ENCODE results near the gene CMC2.

CMC2 gene

DNA sequence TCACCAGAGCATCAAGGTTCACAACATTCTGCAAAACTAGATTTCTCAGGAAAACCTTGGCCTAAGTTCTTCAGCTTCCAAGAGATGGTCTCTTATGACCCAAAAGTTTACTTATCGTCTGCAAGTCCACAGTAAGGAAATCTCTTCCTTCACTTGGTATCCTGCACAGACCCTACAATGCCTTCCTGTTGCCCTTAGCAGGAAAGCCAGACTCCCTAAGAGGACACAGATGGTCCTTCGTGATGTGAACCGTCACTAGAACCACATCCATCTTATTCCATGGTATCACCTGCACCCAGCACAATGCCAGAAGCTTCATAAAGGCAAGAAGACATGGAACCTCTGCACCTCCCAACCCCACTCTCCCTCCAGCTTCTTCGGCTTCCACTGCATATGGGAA is 34.1 kb downstream of the CMC2 start:
- Histone ChIP-seq H3K9me3 (ENCODE audit: control insufficient read depth, insufficient read depth, low read length) (no peaks in the 10 kb centered on the region), H3K27me3 (ENCODE audit: control insufficient read depth, low read length) (no peaks in the 10 kb centered on the region), H3K27ac (ENCODE audit: low read depth, low read length) (no peak overlapping the region), H3K36me3 (ENCODE audit: control insufficient read depth, low read length) (peaks cover 21% of the 10 kb centered on the region), H3K79me2 (ENCODE audit: control insufficient read depth, low read length) (no peaks in the 10 kb centered on the region), H3K4me3 (ENCODE audit: low read length) (no peak overlapping the region), H4K20me1 (ENCODE audit: control insufficient read depth, insufficient read depth, low read depth, low read length) (no peaks in the 10 kb centered on the region), H3K9me2 (replicated peaks; ENCODE audit: control insufficient read depth, low read length) (no peaks in the 10 kb centered on the region), H3K4me1 (ENCODE audit: control insufficient read depth, low read length) (no peaks in the 10 kb centered on the region), H3K4me2 (ENCODE audit: low read length) (no peak overlapping the region), H3F3A (ENCODE audit: control insufficient read depth, insufficient read depth) (no peaks in the 10 kb centered on the region; the same call in 1 of the 2 replicates)
- TF ChIP-seq, protein P1, sequence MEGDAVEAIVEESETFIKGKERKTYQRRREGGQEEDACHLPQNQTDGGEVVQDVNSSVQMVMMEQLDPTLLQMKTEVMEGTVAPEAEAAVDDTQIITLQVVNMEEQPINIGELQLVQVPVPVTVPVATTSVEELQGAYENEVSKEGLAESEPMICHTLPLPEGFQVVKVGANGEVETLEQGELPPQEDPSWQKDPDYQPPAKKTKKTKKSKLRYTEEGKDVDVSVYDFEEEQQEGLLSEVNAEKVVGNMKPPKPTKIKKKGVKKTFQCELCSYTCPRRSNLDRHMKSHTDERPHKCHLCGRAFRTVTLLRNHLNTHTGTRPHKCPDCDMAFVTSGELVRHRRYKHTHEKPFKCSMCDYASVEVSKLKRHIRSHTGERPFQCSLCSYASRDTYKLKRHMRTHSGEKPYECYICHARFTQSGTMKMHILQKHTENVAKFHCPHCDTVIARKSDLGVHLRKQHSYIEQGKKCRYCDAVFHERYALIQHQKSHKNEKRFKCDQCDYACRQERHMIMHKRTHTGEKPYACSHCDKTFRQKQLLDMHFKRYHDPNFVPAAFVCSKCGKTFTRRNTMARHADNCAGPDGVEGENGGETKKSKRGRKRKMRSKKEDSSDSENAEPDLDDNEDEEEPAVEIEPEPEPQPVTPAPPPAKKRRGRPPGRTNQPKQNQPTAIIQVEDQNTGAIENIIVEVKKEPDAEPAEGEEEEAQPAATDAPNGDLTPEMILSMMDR (IDR thresholded peaks at IDR 0.05; ENCODE audit: low read depth, low read length, poor library complexity, severe bottlenecking), result no peak
- no peak for TF ChIP-seq EZH2phosphoT487 (IDR thresholded peaks at IDR 0.05; ENCODE audit: borderline replicate concordance, low read length)

DNA sequence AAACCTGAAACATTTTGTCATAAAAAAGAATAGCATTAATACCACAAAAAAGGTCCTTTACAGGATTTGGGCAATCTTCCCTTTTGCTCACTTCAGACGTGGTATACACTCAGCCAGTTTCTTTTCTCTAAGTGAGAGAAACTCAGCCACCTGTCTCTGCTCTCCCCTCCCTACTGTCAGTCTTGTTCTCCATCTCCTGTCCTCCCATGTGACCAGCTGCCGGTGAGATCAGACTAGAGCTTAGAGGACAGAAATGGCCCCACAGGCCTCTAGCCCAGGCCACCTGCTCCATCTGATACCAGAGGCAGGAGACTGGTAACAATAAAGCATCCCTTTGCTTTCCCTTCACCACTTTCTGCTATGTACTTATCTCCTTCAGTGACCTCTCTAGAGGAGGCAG is 34.9 kb downstream of the CMC2 start:
- TF ChIP-seq EZH2phosphoT487 (IDR thresholded peaks at IDR 0.05; ENCODE audit: borderline replicate concordance, low read length), result no peak
- TF ChIP-seq, protein P1 (IDR thresholded peaks at IDR 0.05; ENCODE audit: low read depth, low read length, poor library complexity, severe bottlenecking), result no peak
- H3K27ac ChIP-seq (ENCODE audit: low read depth, low read length), result no peak overlapping the region
- peaks cover 21% of the 10 kb centered on the region for H3K36me3 ChIP-seq (ENCODE audit: control insufficient read depth, low read length)
- H4K20me1 ChIP-seq (ENCODE audit: control insufficient read depth, insufficient read depth, low read depth, low read length), result no peaks in the 10 kb centered on the region
- no peaks in the 10 kb centered on the region for H3K9me3 ChIP-seq (ENCODE audit: control insufficient read depth, insufficient read depth, low read length)
- H3K27me3 ChIP-seq (ENCODE audit: control insufficient read depth, low read length), result no peaks in the 10 kb centered on the region
- no peaks in the 10 kb centered on the region; the same call in 1 of the 2 replicates for H3F3A ChIP-seq (ENCODE audit: control insufficient read depth, insufficient read depth)
- no peak overlapping the region for H3K4me2 ChIP-seq (ENCODE audit: low read length)
- H3K9me2 ChIP-seq (replicated peaks; ENCODE audit: control insufficient read depth, low read length), result no peaks in the 10 kb centered on the region
- H3K4me1 ChIP-seq (ENCODE audit: control insufficient read depth, low read length), result no peaks in the 10 kb centered on the region
- H3K4me3 ChIP-seq (ENCODE audit: low read length), result no peak overlapping the region
- no peaks in the 10 kb centered on the region for H3K79me2 ChIP-seq (ENCODE audit: control insufficient read depth, low read length)

DNA sequence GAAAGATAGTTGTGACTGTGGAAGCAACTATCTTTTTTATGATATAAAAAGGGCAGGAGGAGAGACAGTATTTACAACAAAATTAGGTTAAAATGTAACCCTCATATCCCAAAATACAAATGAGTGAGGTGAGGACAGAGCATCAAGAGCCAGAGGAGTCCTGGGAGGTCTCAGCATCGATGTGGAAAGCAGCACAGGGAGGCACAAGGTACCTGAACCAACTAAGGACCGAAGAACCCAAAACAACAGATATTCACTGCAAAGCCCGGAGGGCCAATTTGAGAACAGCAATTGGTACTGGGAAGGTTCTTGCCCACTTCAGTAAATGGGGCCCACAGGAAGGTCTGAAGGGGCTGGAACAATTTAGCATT is 37.6 kb downstream of the CMC2 start:
- H3K79me2 ChIP-seq (ENCODE audit: control insufficient read depth, low read length), result no peaks in the 10 kb centered on the region
- no peaks in the 10 kb centered on the region for H3K4me1 ChIP-seq (ENCODE audit: control insufficient read depth, low read length)
- H3K9me2 ChIP-seq (replicated peaks; ENCODE audit: control insufficient read depth, low read length), result no peaks in the 10 kb centered on the region
- peaks cover 1% of the 10 kb centered on the region; the same call in 1 of the 2 replicates for H3F3A ChIP-seq (ENCODE audit: control insufficient read depth, insufficient read depth)
- no peak overlapping the region for H3K4me3 ChIP-seq (ENCODE audit: low read length)
- no peak overlapping the region for H3K27ac ChIP-seq (ENCODE audit: low read depth, low read length)
- no peak for TF ChIP-seq EZH2phosphoT487 (IDR thresholded peaks at IDR 0.05; ENCODE audit: borderline replicate concordance, low read length)
- TF ChIP-seq, protein P1 (IDR thresholded peaks at IDR 0.05; ENCODE audit: low read depth, low read length, poor library complexity, severe bottlenecking), result no peak
- no peaks in the 10 kb centered on the region for H4K20me1 ChIP-seq (ENCODE audit: control insufficient read depth, insufficient read depth, low read depth, low read length)
- H3K9me3 ChIP-seq (ENCODE audit: control insufficient read depth, insufficient read depth, low read length), result no peaks in the 10 kb centered on the region
- H3K36me3 ChIP-seq (ENCODE audit: control insufficient read depth, low read length), result 0 out of 2 replicates have a peak, but pooled peaks cover 5% of the 10 kb centered on the region
- no peaks in the 10 kb centered on the region for H3K27me3 ChIP-seq (ENCODE audit: control insufficient read depth, low read length)
- no peak overlapping the region for H3K4me2 ChIP-seq (ENCODE audit: low read length)
